ENCODE results near the gene SYT15. TPM values are rescaled to one million over a fixed set of nuclear protein-coding genes. Genes with fewer than 3 reads are reported as not detected.

The SYT15 gene
- total and polyA plus RNA-seq, 3 donors from 2014 or later, result 1.7 to 3.6 (median 2.1) TPM

- Histone ChIP-seq H3K4me3 (no peak overlapping the region), H3K9me3 (no peaks in the 10 kb centered on the region), H3K36me3 (ENCODE audit: low read depth, missing control alignments) (no peaks in the 10 kb centered on the region), H3K27me3 (no peaks in the 10 kb centered on the region), H3K27ac (no peak overlapping the region), H3K4me1 (peaks cover 4% of the 10 kb centered on the region)
- intact Hi-C loops (cut with DNase I; ENCODE audit: low total_unique reads), result no loop called here
- TF ChIP-seq POLR2A (IDR thresholded peaks at IDR 0.05), result no peak
- TF ChIP-seq CTCF (IDR thresholded peaks at IDR 0.05), result no peak
- WGBS, 2 donors, result 81 to 88% methylated on average over 7 of the region's 7 CpGs
- peak; percentile 9 for DNase-seq
Observed at GRCh38 chr10:46542567-46543465, 36.1 kb upstream of the SYT15 start.

- intact Hi-C loops (cut with DNase I; ENCODE audit: low total_unique reads), result no loop called here
- Histone ChIP-seq H3K27me3 (no peaks in the 10 kb centered on the region), H3K4me1 (peaks cover 4% of the 10 kb centered on the region), H3K9me3 (no peaks in the 10 kb centered on the region), H3K27ac (no peak overlapping the region), H3K4me3 (no peak overlapping the region), H3K36me3 (ENCODE audit: low read depth, missing control alignments) (no peaks in the 10 kb centered on the region)
- TF ChIP-seq POLR2A (IDR thresholded peaks at IDR 0.05) (no peak), CTCF (IDR thresholded peaks at IDR 0.05) (no peak)
- peak; percentile 12 for DNase-seq
- WGBS, 2 donors, result 90% methylated on average over 14 of the region's 14 CpGs
Observed at GRCh38 chr10:46543466-46544377, 35.2 kb upstream of the SYT15 start.

GRCh38 chr10:46544989-46545791, 33.7 kb upstream of the SYT15 start:
- Histone ChIP-seq H3K36me3 (ENCODE audit: low read depth, missing control alignments) (no peaks in the 10 kb centered on the region), H3K4me1 (peaks cover 4% of the 10 kb centered on the region), H3K27me3 (no peaks in the 10 kb centered on the region), H3K4me3 (no peak overlapping the region), H3K9me3 (no peaks in the 10 kb centered on the region), H3K27ac (no peak overlapping the region)
- intact Hi-C loops (cut with DNase I; ENCODE audit: low total_unique reads), result no loop called here
- 67 to 82% methylated on average over 3 of the region's 3 CpGs for WGBS, 2 donors
- peak; percentile 12 for DNase-seq
- TF ChIP-seq CTCF (IDR thresholded peaks at IDR 0.05), result peak in 1 of 3 experiments; percentile 4
- TF ChIP-seq POLR2A (IDR thresholded peaks at IDR 0.05), result no peak

- no peaks in the 10 kb centered on the region for H3K36me3 ChIP-seq (ENCODE audit: low read depth, missing control alignments)
- H3K4me3 ChIP-seq, result no peak overlapping the region
- WGBS, 2 donors, result 85 to 88% methylated on average over 5 of the region's 5 CpGs
- H3K27ac ChIP-seq, result no peak overlapping the region
- H3K9me3 ChIP-seq, result no peaks in the 10 kb centered on the region
- intact Hi-C loops (cut with DNase I; ENCODE audit: low total_unique reads), result no loop called here
- H3K27me3 ChIP-seq, result no peaks in the 10 kb centered on the region
- no peak for TF ChIP-seq CTCF (IDR thresholded peaks at IDR 0.05)
- no peak for TF ChIP-seq POLR2A (IDR thresholded peaks at IDR 0.05)
- DNase-seq, result peak; percentile 13
- H3K4me1 ChIP-seq, result peaks cover 3% of the 10 kb centered on the region
Observed at GRCh38 chr10:46545861-46546590, 32.9 kb upstream of the SYT15 start.

Measured in testis (tissue), 3 donors.